HL-60 (cell line): Measurements from ENCODE around the gene MRTO4.
A peak's percentile ranks its signal among the peaks of the same experiment; 100 is the strongest.

Experiments used
- DNase-seq, 2 experiments: peaks; one replicate each; pipeline ENCODE4 v3.0.0-alpha.2; 2010 to 2020; ENCODE audit warnings: low read depth in 1 of 2, low spot score in 1 of 2
- H3K27ac ChIP-seq: fragments of 250-450 bp; sonication (Bioruptor Pico); replicated peaks from 2 replicates; pipeline ENCODE4 v1.5.1; 2020; ENCODE audit warnings: mild to moderate bottlenecking, moderate library complexity
- H3K27me3 ChIP-seq: fragments of 250-450 bp; sonication (Bioruptor Pico); 2 replicates; pipeline ENCODE4 v1.5.1; 2021; ENCODE audit warnings: mild to moderate bottlenecking, moderate library complexity; ENCODE audit not compliant: insufficient read depth, poor library complexity, severe bottlenecking
- H3K4me3 ChIP-seq: replicated peaks from 2 replicates; pipeline ENCODE4 v1.5.1; 2011; ENCODE audit warnings: mild to moderate bottlenecking, control low read depth, low read length; ENCODE audit not compliant: insufficient read depth
- GABPA ChIP-seq: IDR thresholded peaks from 2 replicates; pipeline ENCODE4 v1.6.1; 2012; ENCODE audit warnings: low read depth
- POLR2AphosphoS5 ChIP-seq: IDR thresholded peaks from 2 replicates; pipeline ENCODE4 v1.6.1; 2012; ENCODE audit warnings: low read depth
- SPI1 ChIP-seq: IDR thresholded peaks from 2 replicates; pipeline ENCODE4 v1.6.1; 2012; ENCODE audit warnings: low read depth, mild to moderate bottlenecking, borderline replicate concordance
- long read RNA-seq: library from polyadenylated mRNA; unstranded; transcript quantifications from one replicate; pipeline ENCODE4 v2.0.0, GENCODE V29; 2020
- TF ChIP-seq, protein P1 (sequence below): IDR thresholded peaks from 2 replicates; pipeline ENCODE4 v1.6.1; 2012; ENCODE audit warnings: low read depth; ENCODE audit not compliant: insufficient replicate concordance
- TF ChIP-seq, protein P2 (sequence below): IDR thresholded peaks from one replicate; pipeline ENCODE4 v1.5.1; 2011; ENCODE audit warnings: low read length, control low read depth, inconsistent platforms; ENCODE audit not compliant: insufficient read depth

Gene MRTO4
- long read RNA-seq, transcript MRTO4-201 (8 exons, 2,315 nt) = major isoform, 90 of 110 reads
- long read RNA-seq, partial matches to known transcripts = 1 of 110 reads
- long read RNA-seq, other reads (novel, unspliced or antisense) = 19 of 110 reads

DNA sequence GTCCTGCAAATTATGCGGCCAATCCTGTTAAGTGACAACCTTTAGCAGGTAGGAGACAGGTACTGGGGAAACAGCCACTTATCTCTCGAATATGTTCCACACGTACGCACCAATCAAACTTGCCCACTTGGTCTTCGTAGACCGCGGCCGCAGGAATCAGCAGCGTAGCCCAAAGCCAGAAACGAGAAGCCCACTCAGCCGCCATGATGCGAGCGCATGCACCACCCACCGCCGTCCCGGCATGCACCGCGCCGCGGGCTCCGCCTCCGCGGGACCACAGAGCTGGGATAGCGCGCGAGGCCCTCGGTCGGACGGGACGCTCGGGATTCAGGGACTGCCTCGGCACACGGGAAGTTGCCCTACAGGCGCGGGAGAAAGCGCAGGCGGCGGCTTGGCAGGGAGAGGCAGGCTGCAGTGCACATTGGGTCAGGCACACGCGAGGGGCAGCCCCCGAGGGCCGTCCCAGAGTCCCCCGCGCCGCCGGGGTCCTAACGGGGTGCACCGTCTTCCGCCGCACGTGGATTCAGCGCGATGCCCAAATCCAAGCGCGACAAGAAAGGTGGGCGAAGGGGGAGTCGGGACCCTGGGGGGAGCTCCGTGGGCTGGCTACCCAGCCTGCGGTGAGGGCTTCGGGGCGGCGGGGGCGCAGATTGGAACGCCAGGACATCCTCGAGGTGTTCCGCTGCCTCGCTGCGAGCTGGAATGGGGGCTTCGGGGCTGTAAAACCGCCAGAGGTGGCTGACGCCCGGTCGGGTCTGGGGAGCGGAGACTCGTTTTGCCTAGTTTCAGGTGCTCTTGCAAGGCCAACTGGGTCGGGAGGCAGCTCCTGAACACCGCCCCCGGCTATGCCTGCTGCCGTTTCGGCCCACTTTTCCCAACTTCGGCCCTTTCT is at the start of gene MRTO4, which contains the start of gene EMC1:
Gene MRTO4, plus strand, starts transcription at position 501 of the 892 bp plus-strand sequence. Its CDS starts 31 bp downstream, at position 532.
Gene EMC1, minus strand, starts transcription at position 220 of the 892 bp plus-strand sequence. Its CDS starts 15 bp downstream, at position 205.
- peak; percentile 85 to 87 for DNase-seq
- TF ChIP-seq, protein P1, sequence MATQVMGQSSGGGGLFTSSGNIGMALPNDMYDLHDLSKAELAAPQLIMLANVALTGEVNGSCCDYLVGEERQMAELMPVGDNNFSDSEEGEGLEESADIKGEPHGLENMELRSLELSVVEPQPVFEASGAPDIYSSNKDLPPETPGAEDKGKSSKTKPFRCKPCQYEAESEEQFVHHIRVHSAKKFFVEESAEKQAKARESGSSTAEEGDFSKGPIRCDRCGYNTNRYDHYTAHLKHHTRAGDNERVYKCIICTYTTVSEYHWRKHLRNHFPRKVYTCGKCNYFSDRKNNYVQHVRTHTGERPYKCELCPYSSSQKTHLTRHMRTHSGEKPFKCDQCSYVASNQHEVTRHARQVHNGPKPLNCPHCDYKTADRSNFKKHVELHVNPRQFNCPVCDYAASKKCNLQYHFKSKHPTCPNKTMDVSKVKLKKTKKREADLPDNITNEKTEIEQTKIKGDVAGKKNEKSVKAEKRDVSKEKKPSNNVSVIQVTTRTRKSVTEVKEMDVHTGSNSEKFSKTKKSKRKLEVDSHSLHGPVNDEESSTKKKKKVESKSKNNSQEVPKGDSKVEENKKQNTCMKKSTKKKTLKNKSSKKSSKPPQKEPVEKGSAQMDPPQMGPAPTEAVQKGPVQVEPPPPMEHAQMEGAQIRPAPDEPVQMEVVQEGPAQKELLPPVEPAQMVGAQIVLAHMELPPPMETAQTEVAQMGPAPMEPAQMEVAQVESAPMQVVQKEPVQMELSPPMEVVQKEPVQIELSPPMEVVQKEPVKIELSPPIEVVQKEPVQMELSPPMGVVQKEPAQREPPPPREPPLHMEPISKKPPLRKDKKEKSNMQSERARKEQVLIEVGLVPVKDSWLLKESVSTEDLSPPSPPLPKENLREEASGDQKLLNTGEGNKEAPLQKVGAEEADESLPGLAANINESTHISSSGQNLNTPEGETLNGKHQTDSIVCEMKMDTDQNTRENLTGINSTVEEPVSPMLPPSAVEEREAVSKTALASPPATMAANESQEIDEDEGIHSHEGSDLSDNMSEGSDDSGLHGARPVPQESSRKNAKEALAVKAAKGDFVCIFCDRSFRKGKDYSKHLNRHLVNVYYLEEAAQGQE = peak; percentile 47
- TF ChIP-seq SPI1 (peak; percentile 21; the same call in 1 of the 2 replicates), POLR2AphosphoS5 (peak; percentile 92), GABPA (no peak)
- TF ChIP-seq, protein P2, sequence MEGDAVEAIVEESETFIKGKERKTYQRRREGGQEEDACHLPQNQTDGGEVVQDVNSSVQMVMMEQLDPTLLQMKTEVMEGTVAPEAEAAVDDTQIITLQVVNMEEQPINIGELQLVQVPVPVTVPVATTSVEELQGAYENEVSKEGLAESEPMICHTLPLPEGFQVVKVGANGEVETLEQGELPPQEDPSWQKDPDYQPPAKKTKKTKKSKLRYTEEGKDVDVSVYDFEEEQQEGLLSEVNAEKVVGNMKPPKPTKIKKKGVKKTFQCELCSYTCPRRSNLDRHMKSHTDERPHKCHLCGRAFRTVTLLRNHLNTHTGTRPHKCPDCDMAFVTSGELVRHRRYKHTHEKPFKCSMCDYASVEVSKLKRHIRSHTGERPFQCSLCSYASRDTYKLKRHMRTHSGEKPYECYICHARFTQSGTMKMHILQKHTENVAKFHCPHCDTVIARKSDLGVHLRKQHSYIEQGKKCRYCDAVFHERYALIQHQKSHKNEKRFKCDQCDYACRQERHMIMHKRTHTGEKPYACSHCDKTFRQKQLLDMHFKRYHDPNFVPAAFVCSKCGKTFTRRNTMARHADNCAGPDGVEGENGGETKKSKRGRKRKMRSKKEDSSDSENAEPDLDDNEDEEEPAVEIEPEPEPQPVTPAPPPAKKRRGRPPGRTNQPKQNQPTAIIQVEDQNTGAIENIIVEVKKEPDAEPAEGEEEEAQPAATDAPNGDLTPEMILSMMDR = no peak

DNA sequence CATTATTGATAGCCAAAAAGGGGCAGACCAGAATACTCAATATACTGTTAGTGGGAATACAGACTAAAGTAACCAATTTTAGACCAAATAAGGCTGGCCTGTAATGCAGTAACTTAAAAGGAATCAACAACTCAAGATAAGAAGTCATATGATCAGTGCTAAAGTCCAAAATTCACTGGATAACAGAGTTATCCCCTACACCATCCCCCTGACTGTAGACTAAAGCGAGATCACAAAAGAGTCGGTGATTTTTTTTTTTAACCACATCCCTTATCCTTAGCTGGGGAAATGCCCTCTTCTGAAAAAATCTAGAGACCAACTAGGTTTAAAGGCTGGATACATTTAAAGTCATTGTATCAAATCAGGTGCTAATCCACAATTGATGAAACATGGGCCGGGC is 49.2 kb upstream of the MRTO4 start:
- H3K27me3 ChIP-seq = no peaks in the 10 kb centered on the region
- H3K27ac ChIP-seq = no peak overlapping the region
- TF ChIP-seq POLR2AphosphoS5 = no peak
- TF ChIP-seq, protein P2 = no peak
- H3K4me3 ChIP-seq = no peak overlapping the region
- DNase-seq = no peak

More for the DNA sequence above, at the start of gene MRTO4, which contains the start of gene EMC1:
- Histone ChIP-seq H3K4me3 (peak within 1 kb of the TSS; percentile 99), H3K27ac (peak within 1 kb of the TSS; percentile 100), H3K27me3 (no peaks in the 10 kb centered on the region)

DNA sequence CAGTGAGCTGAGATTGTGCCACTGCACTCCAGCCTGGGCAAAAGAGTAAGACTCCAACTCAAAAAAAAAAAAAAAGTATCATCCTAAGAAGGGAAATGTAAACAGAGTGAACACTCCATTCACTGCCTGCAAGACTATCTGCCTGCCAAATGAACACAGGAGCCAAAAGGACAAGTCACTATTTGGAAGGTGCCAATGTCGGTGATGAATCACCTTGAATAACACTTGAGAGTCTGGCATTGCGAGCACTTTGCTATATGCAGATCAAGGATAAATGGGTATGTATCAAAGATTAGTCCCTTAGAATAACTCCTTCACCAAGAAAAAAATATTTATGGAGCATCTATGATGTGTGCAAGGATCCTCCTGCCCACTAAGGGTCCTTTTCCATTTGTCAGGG is 48.2 kb upstream of the MRTO4 start:
- DNase-seq = no peak
- H3K27me3 ChIP-seq = no peaks in the 10 kb centered on the region
- no peak overlapping the region for H3K4me3 ChIP-seq
- TF ChIP-seq POLR2AphosphoS5 (no peak), SPI1 (no peak), GABPA (no peak)
- TF ChIP-seq, protein P1 = no peak
- TF ChIP-seq, protein P2 = no peak
- no peak overlapping the region for H3K27ac ChIP-seq
